HEK293T (cell line): ENCODE data around the gene AFF1.

Experiments used
- ELF4 ChIP-seq: fragments of 450-650 bp; IDR thresholded peaks from 2 replicates; pipeline ENCODE4 v1.6.1; 2017; ENCODE audit warnings: antibody characterized with exemption
- SUZ12 ChIP-seq: fragments of 450-650 bp; IDR thresholded peaks from 2 replicates; pipeline ENCODE4 v1.6.1; 2016; ENCODE audit warnings: mild to moderate bottlenecking

GRCh38 chr4:86895692-86896488 is 38.9 kb upstream of the AFF1 start:
- TF ChIP-seq ELF4 (no peak), SUZ12 (no peak)
